ENCODE measurements around the gene IL2RA. TPM values are rescaled to one million over a fixed set of nuclear protein-coding genes. Genes with fewer than 3 reads are reported as not detected.

Gene IL2RA
- total and polyA plus RNA-seq, 8 donors, result 0.11 to 4.1 (median 0.33) TPM

- DNase-seq (peak in 2 of 4 donors; percentile 38 to 81), ATAC-seq (peak; percentile 10)
- Histone ChIP-seq H3K4me1 (peaks cover 19 to 77% of the 10 kb centered on the region in 2 donors), H3K27me3 (no peaks in the 10 kb centered on the region), H3K27ac (peak overlapping the region; percentile 81 to 86), H3K9me3 (no peaks in the 10 kb centered on the region), H3K4me3 (peak overlapping the region; percentile 76 to 94), H3K36me3 (no peaks in the 10 kb centered on the region)
- TF ChIP-seq CTCF (IDR thresholded peaks at IDR 0.05), result no peak
- intact Hi-C loops (cut with DNase I), result loop anchor here in 1 of 2 donors (5.0 kb wide), 2 partner anchors 77 to 142 kb away; no protein-coding TSS in a partner anchor
Measured at GRCh38 chr10:6089334-6090219, 27.4 kb upstream of the IL2RA start.

GRCh38 chr10:6088721-6089333 lies 26.7 kb upstream of the IL2RA start, which contains the start of gene RBM17:
Gene RBM17 (plus strand): TSS chr10:6089034. CDS start chr10:6097066, 8,032 bp downstream.
- Histone ChIP-seq H3K4me3 (peak within 1 kb of the TSS; percentile 76 to 94), H3K27ac (peak within 1 kb of the TSS; percentile 81 to 86), H3K27me3 (no peaks in the 10 kb centered on the region), H3K9me3 (no peaks in the 10 kb centered on the region), H3K36me3 (no peaks in the 10 kb centered on the region), H3K4me1 (peaks cover 19 to 70% of the 10 kb centered on the region in 2 donors)
- ATAC-seq (peak; percentile 96), DNase-seq (peak; percentile 96 to 99 (median 98))
- intact Hi-C loops (cut with DNase I), result loop anchor here in 1 of 2 donors (5.0 kb wide), 2 partner anchors 77 to 142 kb away; no protein-coding TSS in a partner anchor
- peak; percentile 100 for TF ChIP-seq CTCF (IDR thresholded peaks at IDR 0.05)

GRCh38 chr10:6086375-6087233 lies 24.4 kb upstream of the IL2RA start:
- DNase-seq (peak; percentile 80 to 94 (median 92)), ATAC-seq (peak; percentile 73)
- Histone ChIP-seq H3K9me3 (no peaks in the 10 kb centered on the region), H3K4me3 (no peak overlapping the region), H3K36me3 (no peaks in the 10 kb centered on the region), H3K4me1 (peaks cover 10 to 59% of the 10 kb centered on the region in 2 donors), H3K27me3 (no peaks in the 10 kb centered on the region), H3K27ac (peak overlapping the region; percentile 36 to 64)
- intact Hi-C loops (cut with DNase I), result loop anchor here in 1 of 2 donors (5.0 kb wide), 2 partner anchors 74 to 139 kb away; no protein-coding TSS in a partner anchor
- TF ChIP-seq CTCF (IDR thresholded peaks at IDR 0.05), result peak; percentile 63 to 76

GRCh38 chr10:6083523-6084475 lies 21.6 kb upstream of the IL2RA start:
- DNase-seq, result no peak
- intact Hi-C loops (cut with DNase I), result no loop called here
- no peak overlapping the region for H3K4me3 ChIP-seq
- no peaks in the 10 kb centered on the region for H3K9me3 ChIP-seq
- H3K36me3 ChIP-seq, result no peaks in the 10 kb centered on the region
- no peak for TF ChIP-seq CTCF (IDR thresholded peaks at IDR 0.05)
- H3K27me3 ChIP-seq, result no peaks in the 10 kb centered on the region
- ATAC-seq, result no peak
- H3K27ac ChIP-seq, result peak overlapping the region in 1 of 2 donors; percentile 28
- H3K4me1 ChIP-seq, result peaks cover 4 to 38% of the 10 kb centered on the region in 2 donors

Data from left lung (tissue), 10 donors.